ENCODE data around the gene DQX1. TPM values are rescaled to one million over a fixed set of nuclear protein-coding genes. Genes with fewer than 3 reads are reported as not detected.
"Not testable (repeated sequence)": the region's sequence is repeated elsewhere in the genome, so short reads cannot be mapped to it uniquely, and the experiment has no call there.

DQX1 gene
- total and polyA plus RNA-seq, 2 of the 4 experiments (the other 2 are of a cell fraction): 0.07 TPM; not detected in 1

GRCh38 chr2:74471332-74472065, 54.5 kb downstream of the DQX1 start (continued):
- no peak for TF ChIP-seq RAD21 (IDR thresholded peaks at IDR 0.05; ENCODE audit: low read length)
- no peak for TF ChIP-seq POLR2A (IDR thresholded peaks at IDR 0.05; ENCODE audit: low read depth, low read length)

DNA sequence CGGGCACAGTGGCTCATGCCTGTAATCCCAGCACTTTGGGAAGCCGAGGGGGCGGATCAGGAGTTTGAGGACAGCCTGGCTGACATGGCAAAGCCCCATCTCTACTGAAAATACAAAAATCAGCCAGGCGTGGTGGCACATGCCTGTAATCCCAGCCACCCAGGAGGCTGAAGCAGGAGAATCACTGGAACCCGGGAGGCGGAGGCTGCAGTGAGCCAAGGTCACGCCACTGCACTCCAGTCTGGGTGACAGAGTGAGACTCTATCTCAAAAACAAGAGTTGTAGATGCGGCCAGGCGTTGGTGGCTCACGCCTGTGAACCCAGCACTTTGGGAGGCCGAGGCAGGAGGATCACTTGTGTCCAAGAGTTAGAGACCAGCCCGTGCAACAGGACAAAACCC, 55.3 kb downstream of the DQX1 start:
- H3K4me2 ChIP-seq (ENCODE audit: low read depth, low read length); H3K18ac ChIP-seq (ENCODE audit: low read depth, low read length); H3K9me1 ChIP-seq (ENCODE audit: insufficient read depth, low read length); H3K27me3 ChIP-seq (ENCODE audit: control insufficient read depth, insufficient read depth, low read length); ATAC-seq (ENCODE audit: low read depth); H4K91ac ChIP-seq (ENCODE audit: insufficient read depth, low read depth, low read length); H2AK5ac ChIP-seq (ENCODE audit: low read depth, low read length); in situ Hi-C loops (cut with MboI; ENCODE audit: low sequenced_read_pairs); H4K8ac ChIP-seq (ENCODE audit: low read depth in 2 of 2, low read length in 2 of 2); H2AFZ ChIP-seq (replicated peaks; ENCODE audit: low read length, poor library complexity); DNase-seq; H3K4me1 ChIP-seq (ENCODE audit: control insufficient read depth, insufficient read depth, low read length); H3K14ac ChIP-seq (replicated peaks; ENCODE audit: low read depth, low read length); intact Hi-C loops (cut with micrococcal nuclease); dilution Hi-C loops (cut with HindIII; ENCODE audit: low sequenced_read_pairs, unreplicated experiment); POLR2A ChIA-PET (ENCODE audit: unreplicated experiment); H4K20me1 ChIP-seq (ENCODE audit: insufficient read depth, low read length); H2BK20ac ChIP-seq (ENCODE audit: low read depth, low read length); H4K5ac ChIP-seq (ENCODE audit: low read depth, low read length); H2AK9ac ChIP-seq (replicated peaks; ENCODE audit: low read depth, low read length, poor library complexity); H3K4ac ChIP-seq (ENCODE audit: low read depth, low read length); H2BK15ac ChIP-seq (ENCODE audit: low read depth, low read length); H2BK5ac ChIP-seq (ENCODE audit: low read depth, low read length, poor library complexity, severe bottlenecking); H3K4me3 ChIP-seq (ENCODE audit: insufficient read depth, low read depth, low read length); H3K56ac ChIP-seq (ENCODE audit: extremely low read depth, insufficient read depth, low read length); H3K27ac ChIP-seq (ENCODE audit: insufficient read depth, low read length); H3K9ac ChIP-seq (ENCODE audit: low read depth, low read length); BruUV-seq (replicated peaks); H2BK120ac ChIP-seq (ENCODE audit: low read depth, low read length); H3K23ac ChIP-seq (ENCODE audit: low read depth, low read length); CTCF ChIA-PET; H3K9me3 ChIP-seq (ENCODE audit: control insufficient read depth, insufficient read depth, low read length): not testable (repeated sequence)
- H3K36me3 ChIP-seq (ENCODE audit: control insufficient read depth, insufficient read depth, low read length): peaks cover 15% of the 10 kb centered on the region
- 92% methylated on average over 4 of the region's 12 CpGs; no CpG with 5 or more reads in 1 of the 2 experiments for WGBS, 2 experiments (ENCODE audit: extremely low coverage in 2 of 2, insufficient read length in 1 of 2)
- peaks cover 6 to 32% of the 10 kb centered on the region in 2 experiments; a peak in 3 of 4 replicates for H3K79me1 ChIP-seq (ENCODE audit: low read depth in 1 of 2, low read length in 2 of 2)

Other genes with a start within 250 kb of the DQX1 start
- 0.18 TPM in 1 of 2 replicates, not detected in the other for gene SLC4A5, start 182.8 kb downstream of the DQX1 start, total RNA-seq (2012; rRNA removed)
- gene SLC4A5, start 182.8 kb downstream of the DQX1 start, polyA plus RNA-seq (2012; rRNA removed): 0.20 and 0.22 TPM in 2 replicates
- gene DCTN1, start 145.9 kb downstream of the DQX1 start, total RNA-seq (2012; rRNA removed): 204 and 229 TPM in 2 replicates
- gene DCTN1, start 145.9 kb downstream of the DQX1 start, polyA plus RNA-seq (2012; rRNA removed): 136 and 149 TPM in 2 replicates
- under 0.01 and 0.18 TPM in 2 replicates for gene C2orf81, start 104.6 kb downstream of the DQX1 start, total RNA-seq (2012; rRNA removed)
- 0.26 and 0.74 TPM in 2 replicates for gene C2orf81, start 104.6 kb downstream of the DQX1 start, polyA plus RNA-seq (2012; rRNA removed)
- gene WDR54, start 104.5 kb downstream of the DQX1 start, total RNA-seq (2012; rRNA removed): 43.6 and 57.2 TPM in 2 replicates
- gene WDR54, start 104.5 kb downstream of the DQX1 start, polyA plus RNA-seq (2012; rRNA removed): 47.2 and 47.9 TPM in 2 replicates
- 9.4 and 11.1 TPM in 2 replicates for gene RTKN, start 84.3 kb downstream of the DQX1 start, total RNA-seq (2012; rRNA removed)
- gene RTKN, start 84.3 kb downstream of the DQX1 start, polyA plus RNA-seq (2012; rRNA removed): 19.7 and 22.3 TPM in 2 replicates
- gene INO80B, start 71.1 kb downstream of the DQX1 start, total RNA-seq (2012; rRNA removed): 4.5 and 5.3 TPM in 2 replicates
- gene INO80B, start 71.1 kb downstream of the DQX1 start, polyA plus RNA-seq (2012; rRNA removed): 9.2 and 10.5 TPM in 2 replicates
- 22.2 and 22.9 TPM in 2 replicates for gene WBP1, start 67.8 kb downstream of the DQX1 start, total RNA-seq (2012; rRNA removed)
- 78.5 and 89.3 TPM in 2 replicates for gene WBP1, start 67.8 kb downstream of the DQX1 start, polyA plus RNA-seq (2012; rRNA removed)
- gene MOGS, start 60.8 kb downstream of the DQX1 start, total RNA-seq (2012; rRNA removed): 17.8 and 21.0 TPM in 2 replicates
- gene MOGS, start 60.8 kb downstream of the DQX1 start, polyA plus RNA-seq (2012; rRNA removed): 45.9 and 48.4 TPM in 2 replicates
- 5.2 and 6.7 TPM in 2 replicates for gene MRPL53, start 53.6 kb downstream of the DQX1 start, total RNA-seq (2012; rRNA removed)
- 39.0 and 51.9 TPM in 2 replicates for gene MRPL53, start 53.6 kb downstream of the DQX1 start, polyA plus RNA-seq (2012; rRNA removed)
- gene CCDC142, start 43.2 kb downstream of the DQX1 start, total RNA-seq (2012; rRNA removed): 6.1 and 8.4 TPM in 2 replicates
- gene CCDC142, start 43.2 kb downstream of the DQX1 start, polyA plus RNA-seq (2012; rRNA removed): 11.1 and 14.0 TPM in 2 replicates
- gene TTC31, start 43.1 kb downstream of the DQX1 start, total RNA-seq (2012; rRNA removed): 6.3 and 9.2 TPM in 2 replicates
- 18.8 and 20.5 TPM in 2 replicates for gene TTC31, start 43.1 kb downstream of the DQX1 start, polyA plus RNA-seq (2012; rRNA removed)
- gene LBX2, start 26.6 kb downstream of the DQX1 start, total RNA-seq (2012; rRNA removed): 0.18 and 0.56 TPM in 2 replicates
- gene LBX2, start 26.6 kb downstream of the DQX1 start, polyA plus RNA-seq (2012; rRNA removed): 0.62 and 0.66 TPM in 2 replicates
- gene PCGF1, start 18.5 kb downstream of the DQX1 start, total RNA-seq (2012; rRNA removed): 29.2 and 31.4 TPM in 2 replicates
- 23.4 and 28.7 TPM in 2 replicates for gene PCGF1, start 18.5 kb downstream of the DQX1 start, polyA plus RNA-seq (2012; rRNA removed)
- not detected in 2 replicates for gene TLX2, start 11.8 kb downstream of the DQX1 start, total RNA-seq (2012; rRNA removed)
- not detected in 2 replicates for gene TLX2, start 11.8 kb downstream of the DQX1 start, polyA plus RNA-seq (2012; rRNA removed)
- gene AUP1, start 3.5 kb upstream of the DQX1 start, total RNA-seq (2012; rRNA removed): 45.8 and 47.5 TPM in 2 replicates
- gene AUP1, start 3.5 kb upstream of the DQX1 start, polyA plus RNA-seq (2012; rRNA removed): 100.0 and 104 TPM in 2 replicates
- 28.1 and 34.2 TPM in 2 replicates for gene HTRA2, start 3.7 kb upstream of the DQX1 start, total RNA-seq (2012; rRNA removed)
- gene HTRA2, start 3.7 kb upstream of the DQX1 start, polyA plus RNA-seq (2012; rRNA removed): 23.6 and 25.9 TPM in 2 replicates
- 14.2 and 17.9 TPM in 2 replicates for gene LOXL3, start 27.7 kb upstream of the DQX1 start, total RNA-seq (2012; rRNA removed)
- gene LOXL3, start 27.7 kb upstream of the DQX1 start, polyA plus RNA-seq (2012; rRNA removed): 21.8 and 23.4 TPM in 2 replicates
- gene DOK1, start 28.5 kb upstream of the DQX1 start, total RNA-seq (2012; rRNA removed): 12.2 and 15.4 TPM in 2 replicates
- 17.5 and 17.6 TPM in 2 replicates for gene DOK1, start 28.5 kb upstream of the DQX1 start, polyA plus RNA-seq (2012; rRNA removed)
- not detected in 2 replicates for gene M1AP, start 122.1 kb upstream of the DQX1 start, total RNA-seq (2012; rRNA removed)
- gene M1AP, start 122.1 kb upstream of the DQX1 start, polyA plus RNA-seq (2012; rRNA removed): 0.03 TPM in 1 of 2 replicates, not detected in the other
- 3.6 and 4.7 TPM in 2 replicates for gene SEMA4F, start 128.0 kb upstream of the DQX1 start, total RNA-seq (2012; rRNA removed)
- gene SEMA4F, start 128.0 kb upstream of the DQX1 start, polyA plus RNA-seq (2012; rRNA removed): 7.5 and 7.8 TPM in 2 replicates

Measured in IMR-90 (cell line).